Neuronal stem cell (in vitro differentiated cells): ENCODE data around the gene LDLRAD3.

Source experiments
- DNase-seq: peaks from one replicate; pipeline ENCODE4 v3.0.0-alpha.2; 2013; ENCODE audit warnings: low spot score
- H2AFZ ChIP-seq: one replicate; pipeline ENCODE4 v1.6.1; 2013; ENCODE audit warnings: mild to moderate bottlenecking, low read length, inconsistent platforms
- H2AK5ac ChIP-seq: 2 replicates; pipeline ENCODE4 v1.6.1; 2013; ENCODE audit warnings: low read depth, mild to moderate bottlenecking, inconsistent platforms, low read length, moderate library complexity, mixed read lengths
- H2BK120ac ChIP-seq: 2 replicates; pipeline ENCODE4 v1.6.1; 2013; ENCODE audit warnings: low read depth, mild to moderate bottlenecking, inconsistent platforms, low read length, moderate library complexity, mixed read lengths
- H2BK12ac ChIP-seq: one replicate; pipeline ENCODE4 v1.6.1; 2013; ENCODE audit warnings: low read length, inconsistent platforms
- H2BK15ac ChIP-seq: 2 replicates; pipeline ENCODE4 v1.6.1; 2013; ENCODE audit warnings: mild to moderate bottlenecking, low read length, inconsistent platforms, mixed read lengths
- H2BK5ac ChIP-seq: one replicate; pipeline ENCODE4 v1.6.1; 2013; ENCODE audit warnings: inconsistent platforms, mild to moderate bottlenecking, low read length, moderate library complexity
- H3K14ac ChIP-seq: one replicate; pipeline ENCODE4 v1.6.1; 2013; ENCODE audit warnings: low read length, inconsistent platforms
- H3K18ac ChIP-seq: 2 replicates; pipeline ENCODE4 v1.6.1; 2013; ENCODE audit warnings: low read length, inconsistent platforms
- H3K23ac ChIP-seq: 2 replicates; pipeline ENCODE4 v1.6.1; 2013; ENCODE audit warnings: low read depth, mild to moderate bottlenecking, mixed read lengths, low read length, inconsistent platforms; ENCODE audit not compliant: poor library complexity
- H3K27ac ChIP-seq: replicated peaks from 3 replicates; pipeline ENCODE4 v1.5.1; 2013; ENCODE audit warnings: low read length, inconsistent platforms
- H3K27me3 ChIP-seq, 3 experiments: 2 replicates each; pipeline ENCODE4 v1.6.1; 2013; ENCODE audit warnings: low read length in 3 of 3, mild to moderate bottlenecking in 2 of 3, inconsistent platforms in 1 of 3, low read depth in 1 of 3, mixed read lengths in 1 of 3, moderate library complexity in 1 of 3; ENCODE audit not compliant: control insufficient read depth in 3 of 3, insufficient read depth in 3 of 3
- H3K36me3 ChIP-seq, 2 donors: replicated peaks in 1 of 2; 2 replicates each; pipeline ENCODE4 v1.6.1; 2013; ENCODE audit warnings: low read length in 2 of 2; ENCODE audit not compliant: control insufficient read depth in 2 of 2, insufficient read depth in 2 of 2
- H3K4ac ChIP-seq: 2 replicates; pipeline ENCODE4 v1.6.1; 2013; ENCODE audit warnings: inconsistent platforms, mild to moderate bottlenecking, low read length, moderate library complexity
- H3K4me1 ChIP-seq, 2 donors: 1 replicate in 1 of 2; 2 replicates in 1 of 2; pipeline ENCODE4 v1.6.1; 2013; ENCODE audit warnings: low read length in 2 of 2, low read depth in 1 of 2; ENCODE audit not compliant: control insufficient read depth in 2 of 2, insufficient read depth in 1 of 2
- H3K4me2 ChIP-seq: one replicate; pipeline ENCODE4 v1.6.1; 2013; ENCODE audit warnings: mild to moderate bottlenecking, low read length, inconsistent platforms; ENCODE audit not compliant: insufficient read depth, poor library complexity, severe bottlenecking
- H3K4me3 ChIP-seq, 2 donors: 2 replicates each; pipeline ENCODE4 v1.5.1; 2013; ENCODE audit warnings: low read length in 2 of 2, mild to moderate bottlenecking in 2 of 2, inconsistent platforms in 1 of 2, moderate library complexity in 1 of 2
- H3K79me1 ChIP-seq: one replicate; pipeline ENCODE4 v1.6.1; 2013; ENCODE audit warnings: low read depth, mild to moderate bottlenecking, inconsistent platforms, low read length, moderate library complexity
- H3K9ac ChIP-seq: one replicate; pipeline ENCODE4 v1.6.1; 2013; ENCODE audit warnings: mild to moderate bottlenecking, low read depth, low read length, inconsistent platforms; ENCODE audit not compliant: poor library complexity
- H3K9me3 ChIP-seq, 2 donors: replicated peaks in 1 of 2; 2 replicates each; pipeline versions ENCODE3 to v1.6.1; 2013; ENCODE audit warnings: low read length in 2 of 2, mild to moderate bottlenecking in 2 of 2, inconsistent platforms in 1 of 2, low read depth in 1 of 2, mixed read lengths in 1 of 2, moderate library complexity in 1 of 2; ENCODE audit not compliant: control insufficient read depth in 2 of 2, insufficient read depth in 1 of 2
- H4K8ac ChIP-seq: one replicate; pipeline ENCODE4 v1.6.1; 2013; ENCODE audit warnings: low read depth, mild to moderate bottlenecking, inconsistent platforms, low read length, moderate library complexity
- H4K91ac ChIP-seq: one replicate; pipeline ENCODE4 v1.6.1; 2013; ENCODE audit warnings: low read length, low read depth, mild to moderate bottlenecking, inconsistent platforms; ENCODE audit not compliant: poor library complexity
- WGBS, 2 donors: extraction: QIAGEN DNeasy Blood & Tissue Kit; methylation state at CpG; one replicate each; pipeline ENCODE4 v1.1.7; 2013; ENCODE audit warnings: missing lambda C conversion rate in 2 of 2, mixed read lengths in 1 of 2; ENCODE audit not compliant: insufficient read length in 2 of 2, insufficient replicate concordance in 1 of 2; ENCODE audit errors: extremely low coverage in 2 of 2; 5-methylcytosine and 5-hydroxymethylcytosine counted together

Gene LDLRAD3

GRCh38 chr11:36160091-36160490, 216.2 kb downstream of the LDLRAD3 start:
- no peak overlapping the region for H3K4ac ChIP-seq
- peak overlapping the region; percentile 3 for H3K27ac ChIP-seq
- H3K79me1 ChIP-seq, result no peaks in the 10 kb centered on the region
- no peak overlapping the region for H2BK15ac ChIP-seq
- no peak overlapping the region for H2BK5ac ChIP-seq
- H3K9ac ChIP-seq, result no peak overlapping the region
- no peak overlapping the region for H4K91ac ChIP-seq
- no peak overlapping the region for H3K4me2 ChIP-seq
- DNase-seq, result no peak
- H3K18ac ChIP-seq, result no peak overlapping the region
- no peak overlapping the region for H3K23ac ChIP-seq
- H3K9me3 ChIP-seq, result no peaks in the 10 kb centered on the region
- no peak overlapping the region for H4K8ac ChIP-seq
- H3K36me3 ChIP-seq, result no peaks in the 10 kb centered on the region
- H3K4me1 ChIP-seq, result peaks cover 13 to 15% of the 10 kb centered on the region in 2 donors
- H3K4me3 ChIP-seq, result no peak overlapping the region
- no peaks in the 10 kb centered on the region for H3K27me3 ChIP-seq
- no peak overlapping the region for H2BK12ac ChIP-seq
- no peak overlapping the region for H2AFZ ChIP-seq
- WGBS, 2 donors, result no CpG with 5 or more reads among the region's 10 CpGs
- H3K14ac ChIP-seq, result no peak overlapping the region
- no peak overlapping the region for H2AK5ac ChIP-seq
- H2BK120ac ChIP-seq, result no peak overlapping the region

- WGBS, 2 donors, result no CpG with 5 or more reads among the region's 5 CpGs
- Histone ChIP-seq H3K9ac (no peak overlapping the region), H3K27me3 (no peaks in the 10 kb centered on the region), H3K79me1 (peaks cover 2% of the 10 kb centered on the region), H2AK5ac (no peak overlapping the region), H3K36me3 (no peaks in the 10 kb centered on the region), H3K14ac (no peak overlapping the region), H3K4me3 (no peak overlapping the region), H3K4me1 (peaks cover 13% of the 10 kb centered on the region in 2 donors), H4K91ac (no peak overlapping the region), H3K4me2 (no peak overlapping the region), H2BK5ac (no peak overlapping the region), H2BK120ac (no peak overlapping the region), H2AFZ (no peak overlapping the region), H2BK12ac (no peak overlapping the region), H3K9me3 (no peaks in the 10 kb centered on the region), H3K27ac (no peak overlapping the region), H2BK15ac (no peak overlapping the region), H3K4ac (no peak overlapping the region), H3K18ac (no peak overlapping the region), H3K23ac (no peak overlapping the region), H4K8ac (no peak overlapping the region)
- no peak for DNase-seq
Measured at GRCh38 chr11:36161572-36161971, 217.7 kb downstream of the LDLRAD3 start.

- no CpG with 5 or more reads among the region's 10 CpGs for WGBS, 2 donors
- peaks cover 13% of the 10 kb centered on the region in 2 donors for H3K4me1 ChIP-seq
Measured at GRCh38 chr11:36162006-36162882, 218.4 kb downstream of the LDLRAD3 start.

DNA sequence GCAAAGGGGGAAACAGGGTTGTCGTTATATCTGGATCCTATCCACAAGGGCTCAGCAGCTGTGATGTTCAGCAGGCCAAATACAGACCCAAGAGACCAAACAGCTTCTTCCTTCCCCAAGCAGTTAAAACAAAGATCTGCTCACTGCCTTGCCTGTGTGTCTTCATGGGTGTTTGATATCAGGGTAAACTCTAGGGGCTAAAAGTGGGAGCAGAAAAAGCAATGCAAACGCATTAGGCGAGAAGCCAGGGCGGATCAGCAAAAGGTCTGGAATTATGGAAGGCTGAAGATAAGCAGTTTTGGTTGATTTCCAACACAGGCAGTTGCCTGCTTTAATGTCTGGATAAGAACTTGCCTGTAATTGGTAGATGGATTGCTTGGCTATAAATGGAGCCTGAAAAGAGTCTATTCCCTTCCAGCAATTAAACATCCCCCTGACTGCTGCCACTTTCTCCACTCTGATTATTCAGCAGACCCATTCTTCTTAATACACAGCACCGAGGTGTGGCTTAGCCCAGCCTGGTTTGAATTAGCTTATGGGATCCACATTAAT, 219.1 kb downstream of the LDLRAD3 start:
- Histone ChIP-seq H3K9ac (no peak overlapping the region), H3K36me3 (peaks cover 0 to 7% of the 10 kb centered on the region in 2 donors), H3K14ac (no peak overlapping the region), H3K79me1 (peaks cover 2% of the 10 kb centered on the region), H2AFZ (no peak overlapping the region), H2BK120ac (no peak overlapping the region), H3K4me2 (no peak overlapping the region), H2BK15ac (no peak overlapping the region), H3K18ac (no peak overlapping the region), H3K27ac (no peak overlapping the region), H2BK5ac (no peak overlapping the region), H3K4me1 (peaks cover 13% of the 10 kb centered on the region in 2 donors), H4K91ac (no peak overlapping the region), H3K9me3 (no peaks in the 10 kb centered on the region), H3K4me3 (no peak overlapping the region), H2AK5ac (no peak overlapping the region), H4K8ac (no peak overlapping the region), H3K4ac (no peak overlapping the region), H2BK12ac (no peak overlapping the region), H3K23ac (no peak overlapping the region), H3K27me3 (no peaks in the 10 kb centered on the region)
- no peak for DNase-seq
- no CpG with 5 or more reads among the region's 5 CpGs for WGBS, 2 donors

More at GRCh38 chr11:36162006-36162882, 218.4 kb downstream of the LDLRAD3 start:
- no peak overlapping the region for H2BK12ac ChIP-seq
- H3K27me3 ChIP-seq, result no peaks in the 10 kb centered on the region
- H2BK5ac ChIP-seq, result no peak overlapping the region
- no peak overlapping the region for H2BK120ac ChIP-seq
- peaks cover 0 to 3% of the 10 kb centered on the region in 2 donors for H3K36me3 ChIP-seq
- H3K9me3 ChIP-seq, result no peaks in the 10 kb centered on the region
- H2AFZ ChIP-seq, result no peak overlapping the region
- H4K8ac ChIP-seq, result no peak overlapping the region
- no peak for DNase-seq
- H3K9ac ChIP-seq, result no peak overlapping the region
- H3K18ac ChIP-seq, result peak overlapping the region; percentile 49
- no peak overlapping the region for H3K4me2 ChIP-seq
- no peak overlapping the region for H4K91ac ChIP-seq
- no peak overlapping the region for H3K4ac ChIP-seq
- H2AK5ac ChIP-seq, result no peak overlapping the region
- H3K79me1 ChIP-seq, result peaks cover 2% of the 10 kb centered on the region
- H3K4me3 ChIP-seq, result no peak overlapping the region
- no peak overlapping the region for H3K14ac ChIP-seq
- H3K23ac ChIP-seq, result no peak overlapping the region
- H2BK15ac ChIP-seq, result no peak overlapping the region
- H3K27ac ChIP-seq, result no peak overlapping the region
